Measurements from ENCODE around the gene COL10A1.

Gene COL10A1

DNA sequence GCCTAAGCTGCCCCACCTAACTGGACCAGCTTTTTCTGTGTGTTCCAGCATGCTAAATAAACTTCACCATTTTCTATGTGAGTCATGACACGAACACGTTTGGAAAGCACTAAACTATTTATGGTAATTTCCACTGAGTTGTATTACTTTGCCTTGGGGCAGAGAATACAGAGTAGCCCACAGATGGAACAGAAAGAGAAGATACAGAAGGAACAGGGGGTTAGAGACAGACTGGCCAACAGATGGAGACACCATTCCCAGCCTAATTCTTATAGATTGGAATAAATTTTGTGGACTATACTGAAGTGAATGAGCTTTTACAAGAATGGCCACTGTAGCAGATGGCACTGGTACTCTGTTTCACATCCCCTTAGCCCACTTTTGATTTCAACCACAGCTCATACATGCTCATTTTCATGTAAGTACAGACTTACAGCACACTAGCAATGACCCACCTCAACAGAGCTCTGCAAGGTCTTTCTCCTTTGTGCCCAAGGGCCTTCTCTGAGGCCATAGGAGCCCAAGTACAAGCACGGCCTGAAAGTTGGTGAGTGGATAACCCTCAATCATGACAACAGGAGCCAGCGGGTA lies 38.4 kb downstream of the COL10A1 start:
- TF ChIP-seq REST (IDR thresholded peaks at IDR 0.05; ENCODE audit: insufficient read depth in 1 of 2, low read depth in 2 of 2, low read length in 2 of 2), result no peak
- no peak for TF ChIP-seq TAF1 (IDR thresholded peaks at IDR 0.05; ENCODE audit: borderline replicate concordance, insufficient read depth, low read length)
- TF ChIP-seq POLR2AphosphoS5 (IDR thresholded peaks at IDR 0.05; ENCODE audit: low read depth, low read length), result no peak
- TF ChIP-seq SIN3A (IDR thresholded peaks at IDR 0.05; ENCODE audit: borderline replicate concordance, insufficient read depth, low read length), result no peak
- no peak for TF ChIP-seq FOXP2 (optimal IDR thresholded peaks at IDR 0.05; ENCODE audit: borderline replicate concordance, extremely low read depth, extremely low read length, insufficient read depth)

GRCh38 chr6:116084284-116084683 lies 41.6 kb downstream of the COL10A1 start:
- no peak for TF ChIP-seq SIN3A (IDR thresholded peaks at IDR 0.05; ENCODE audit: borderline replicate concordance, insufficient read depth, low read length)
- no peak for TF ChIP-seq POLR2AphosphoS5 (IDR thresholded peaks at IDR 0.05; ENCODE audit: low read depth, low read length)
- TF ChIP-seq TAF1 (IDR thresholded peaks at IDR 0.05; ENCODE audit: borderline replicate concordance, insufficient read depth, low read length), result no peak

- TF ChIP-seq REST (IDR thresholded peaks at IDR 0.05; ENCODE audit: insufficient read depth in 1 of 2, low read depth in 2 of 2, low read length in 2 of 2), result no peak
- TF ChIP-seq FOXP2 (optimal IDR thresholded peaks at IDR 0.05; ENCODE audit: borderline replicate concordance, extremely low read depth, extremely low read length, insufficient read depth), result no peak
- no peak for TF ChIP-seq SIN3A (IDR thresholded peaks at IDR 0.05; ENCODE audit: borderline replicate concordance, insufficient read depth, low read length)
- no peak for TF ChIP-seq TAF1 (IDR thresholded peaks at IDR 0.05; ENCODE audit: borderline replicate concordance, insufficient read depth, low read length)
- no peak for TF ChIP-seq POLR2AphosphoS5 (IDR thresholded peaks at IDR 0.05; ENCODE audit: low read depth, low read length)
Measured at GRCh38 chr6:116083052-116083451, 42.9 kb downstream of the COL10A1 start.

- no peak for TF ChIP-seq REST (IDR thresholded peaks at IDR 0.05; ENCODE audit: insufficient read depth in 1 of 2, low read depth in 2 of 2, low read length in 2 of 2)
- TF ChIP-seq FOXP2 (optimal IDR thresholded peaks at IDR 0.05; ENCODE audit: borderline replicate concordance, extremely low read depth, extremely low read length, insufficient read depth), result no peak
- no peak for TF ChIP-seq POLR2AphosphoS5 (IDR thresholded peaks at IDR 0.05; ENCODE audit: low read depth, low read length)
- TF ChIP-seq SIN3A (IDR thresholded peaks at IDR 0.05; ENCODE audit: borderline replicate concordance, insufficient read depth, low read length), result no peak
- no peak for TF ChIP-seq TAF1 (IDR thresholded peaks at IDR 0.05; ENCODE audit: borderline replicate concordance, insufficient read depth, low read length)
Measured at GRCh38 chr6:116078945-116079344, 47.0 kb downstream of the COL10A1 start.

DNA sequence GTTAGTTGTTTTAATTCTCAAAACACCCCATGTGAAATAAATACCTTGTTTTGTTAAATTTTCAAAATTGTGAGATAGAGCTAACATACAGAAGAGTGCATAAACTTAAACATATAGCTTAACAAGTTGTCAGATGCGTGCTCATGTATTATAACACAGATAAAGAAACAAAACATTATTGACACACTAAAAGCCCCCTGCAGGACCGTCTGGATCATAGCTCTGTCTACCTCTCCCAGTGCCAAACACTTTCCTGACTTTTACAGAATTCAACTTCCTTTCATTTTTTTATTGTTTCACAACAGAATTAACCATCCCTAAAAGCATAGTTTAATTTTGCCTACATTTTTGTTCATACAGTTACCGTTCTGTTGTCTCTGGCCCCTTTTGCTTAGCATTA lies 47.4 kb downstream of the COL10A1 start:
- TF ChIP-seq REST (IDR thresholded peaks at IDR 0.05; ENCODE audit: insufficient read depth in 1 of 2, low read depth in 2 of 2, low read length in 2 of 2) (no peak), POLR2AphosphoS5 (IDR thresholded peaks at IDR 0.05; ENCODE audit: low read depth, low read length) (no peak), TAF1 (IDR thresholded peaks at IDR 0.05; ENCODE audit: borderline replicate concordance, insufficient read depth, low read length) (no peak), FOXP2 (optimal IDR thresholded peaks at IDR 0.05; ENCODE audit: borderline replicate concordance, extremely low read depth, extremely low read length, insufficient read depth) (no peak), SIN3A (IDR thresholded peaks at IDR 0.05; ENCODE audit: borderline replicate concordance, insufficient read depth, low read length) (no peak)

All from PFSK-1 (cell line).